KBM-7 (cell line): Measurements from ENCODE around the gene ZNF469.

Source experiments
- DNase-seq: peaks from one replicate; pipeline ENCODE4 v3.0.0-alpha.2; 2015
- in situ Hi-C: fragments of 300-500 bp; cut with MboI; formaldehyde crosslinking; loops from 2 replicates; pipeline ENCODE4 v1.14.3; 2020; ENCODE audit warnings: low sequenced_read_pairs, low pct_unique_long_range_greater_than_20kb, mixed read lengths

ZNF469 gene

DNA sequence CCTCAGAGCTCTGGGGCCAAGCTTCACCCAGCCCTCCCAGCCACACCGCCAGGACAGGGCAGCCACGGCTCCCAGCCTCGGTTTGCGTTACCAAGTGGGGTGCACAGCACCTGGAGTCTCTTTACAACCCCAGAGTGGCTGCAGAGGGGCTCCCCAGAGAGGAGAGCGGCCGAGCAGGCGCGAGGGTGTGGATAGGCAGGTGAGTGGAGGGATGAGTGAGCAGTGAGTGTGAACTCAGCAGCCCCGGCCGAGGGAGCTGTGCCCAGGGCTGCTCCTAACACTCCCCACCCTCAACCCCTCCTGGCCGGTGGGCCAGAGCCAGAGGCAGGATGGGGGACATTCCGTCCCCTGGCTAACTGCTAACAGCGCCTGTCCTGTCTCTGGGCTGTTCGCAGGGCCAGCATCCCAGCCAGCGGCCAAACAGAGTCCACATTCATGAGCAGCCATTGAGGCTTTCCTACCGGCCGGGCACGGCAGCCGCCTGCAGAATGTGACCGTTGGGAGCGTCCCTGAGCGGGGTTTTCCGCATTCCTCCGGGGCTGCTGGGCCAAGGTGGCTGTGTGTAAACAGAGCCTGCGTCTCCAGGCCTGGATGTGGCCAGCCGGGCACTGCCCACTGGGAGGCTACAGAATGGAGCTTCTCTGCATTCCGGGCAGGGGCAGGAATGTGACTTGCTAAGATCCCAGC is 5.3 kb downstream of the ZNF469 start:
- DNase-seq: no peak
- in situ Hi-C loops: no loop called here

DNA sequence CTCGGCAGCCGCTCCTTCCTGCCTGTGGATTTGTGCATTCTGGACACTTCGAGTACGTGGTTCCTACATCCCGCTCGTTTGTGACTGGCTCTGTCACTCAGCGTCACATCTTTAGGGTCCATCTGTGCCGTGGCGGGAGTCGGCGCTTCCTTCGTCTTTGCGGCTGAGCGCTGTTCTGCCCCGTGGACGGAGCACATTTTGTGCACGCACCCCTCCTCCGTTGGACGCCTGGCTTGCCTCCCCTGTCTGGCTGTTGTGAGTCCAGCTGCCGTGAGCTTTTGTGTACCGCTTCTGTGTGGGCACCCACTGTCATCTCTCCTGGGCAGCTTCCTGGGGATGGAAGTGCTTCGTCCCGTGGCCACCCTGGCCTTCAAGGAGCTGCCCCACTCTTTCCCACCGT is 6.4 kb downstream of the ZNF469 start:
- no peak for DNase-seq
- in situ Hi-C loops: no loop called here

DNA sequence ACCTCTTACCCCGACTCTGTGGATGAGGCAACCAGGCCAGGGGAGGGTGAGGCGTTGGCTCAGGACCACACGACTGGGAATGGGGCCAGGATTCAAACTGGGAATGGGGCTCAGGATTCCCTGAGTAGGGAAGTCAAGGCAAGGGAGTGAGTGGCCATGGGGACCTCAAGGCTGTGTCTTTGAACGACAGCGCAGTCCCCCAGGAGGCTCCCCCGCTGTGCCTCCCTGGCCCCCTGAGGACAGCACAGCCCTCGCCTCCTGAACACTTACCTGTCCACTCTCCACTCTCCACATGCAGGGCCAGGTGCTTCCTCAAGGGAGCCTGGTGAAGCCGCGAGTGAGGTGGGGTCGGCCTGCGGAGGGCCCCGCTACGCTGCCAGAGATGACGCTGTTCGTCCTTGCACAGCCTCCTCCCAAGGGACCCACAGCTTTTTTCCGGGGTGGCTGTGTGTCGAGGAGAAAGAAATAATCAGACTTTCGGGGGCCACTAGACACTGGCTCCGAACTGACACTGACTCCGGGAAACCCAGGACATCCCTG is 6.9 kb downstream of the ZNF469 start:
- DNase-seq: no peak
- in situ Hi-C loops: no loop called here

DNA sequence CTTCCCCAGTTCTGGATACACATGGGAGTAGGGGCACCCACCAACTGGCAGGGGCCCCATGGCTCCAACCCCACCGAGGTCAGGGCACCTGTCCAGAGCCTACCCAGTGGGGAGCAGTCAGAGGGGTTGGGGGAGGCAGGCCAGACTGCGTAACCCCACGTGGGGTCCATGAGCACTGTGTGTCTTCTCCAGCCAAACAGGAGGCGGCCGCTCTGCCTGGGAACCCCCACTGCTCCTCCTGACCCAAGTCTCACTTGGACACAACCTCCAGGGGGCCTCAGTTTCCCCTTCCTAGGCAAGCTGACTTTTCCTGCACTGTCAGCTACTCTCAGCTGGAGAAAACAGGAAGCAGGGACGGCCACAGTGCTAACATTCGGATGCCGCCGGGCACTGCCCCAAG is 7.5 kb downstream of the ZNF469 start:
- in situ Hi-C loops: no loop called here

DNA sequence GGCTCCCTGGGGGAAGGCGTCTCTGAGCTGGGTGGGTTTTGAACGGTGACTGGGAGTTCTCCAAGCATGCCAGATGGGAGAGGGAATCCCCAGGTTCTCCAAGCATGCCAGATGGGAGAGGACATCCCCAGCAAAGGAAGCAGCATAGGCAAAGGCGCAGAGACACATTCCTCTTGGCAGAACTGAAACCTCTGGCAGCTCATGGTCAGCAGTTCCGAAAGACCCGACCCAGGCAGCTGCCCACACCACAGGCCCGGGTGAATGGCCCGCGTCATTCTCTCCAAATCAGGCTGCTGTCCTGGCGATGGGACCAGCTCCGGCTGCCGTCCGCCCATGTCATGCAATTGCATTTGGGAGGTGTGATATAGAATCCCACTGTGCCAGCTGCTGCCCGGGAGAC is 8.0 kb downstream of the ZNF469 start:
- DNase-seq: no peak
- in situ Hi-C loops: no loop called here

More for the DNA sequence above, 7.5 kb downstream of the ZNF469 start:
- DNase-seq: no peak

DNA sequence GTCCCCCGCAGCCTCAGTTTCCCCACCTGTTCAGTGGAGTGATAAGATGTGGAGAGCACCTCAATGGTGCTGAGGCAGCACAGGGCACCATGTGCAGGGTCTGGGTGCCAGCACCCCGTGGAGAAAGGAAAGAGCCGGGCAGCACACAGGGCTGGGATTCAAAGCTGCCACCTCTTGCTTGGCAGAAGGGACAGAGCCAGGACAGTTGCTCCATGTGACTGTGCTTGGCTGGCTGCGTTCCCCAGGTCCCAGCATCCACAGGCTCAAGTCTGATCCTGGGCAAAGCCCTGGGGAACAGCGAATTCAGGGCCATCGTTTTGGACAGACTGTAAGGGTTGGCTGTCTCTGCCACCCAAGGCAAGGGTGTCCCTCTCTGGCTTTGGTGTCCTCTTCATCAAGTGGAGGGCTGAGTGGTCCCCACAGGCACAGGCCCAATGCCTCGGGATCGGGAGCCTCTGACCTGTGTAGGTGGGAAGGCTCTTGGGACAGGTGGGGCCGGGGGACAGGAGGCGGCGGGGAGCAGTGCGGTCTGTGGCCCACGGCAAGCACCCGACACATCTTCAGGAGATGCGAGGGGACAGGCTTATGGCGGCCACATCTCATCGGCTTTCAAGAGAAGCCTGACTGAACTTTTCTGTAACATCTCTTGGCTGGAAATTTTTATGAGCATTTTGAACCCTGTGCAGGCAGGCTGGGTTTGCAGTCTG is 8.5 kb downstream of the ZNF469 start:
- in situ Hi-C loops: no loop called here
- DNase-seq: no peak

DNA sequence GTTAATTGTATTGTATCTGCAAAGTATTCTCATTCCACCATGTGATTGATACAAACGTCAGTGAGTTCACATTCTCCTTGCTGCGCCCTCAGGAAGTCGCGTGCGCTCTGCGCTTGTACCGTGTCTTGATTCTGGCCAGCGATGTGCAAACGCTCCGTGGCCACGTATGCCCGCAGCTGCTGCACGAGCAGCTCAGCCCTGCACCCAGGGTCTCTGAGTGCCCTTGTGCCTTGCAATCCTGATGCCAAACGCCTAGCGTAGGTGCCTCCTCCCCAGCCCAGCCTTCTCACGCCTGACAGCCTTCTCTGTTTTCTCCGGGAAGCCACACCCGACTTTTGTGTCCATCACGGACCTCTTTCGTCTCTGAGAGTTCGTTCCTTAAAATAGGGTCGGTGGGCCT is 9.4 kb downstream of the ZNF469 start:
- in situ Hi-C loops: no loop called here
- no peak for DNase-seq

DNA sequence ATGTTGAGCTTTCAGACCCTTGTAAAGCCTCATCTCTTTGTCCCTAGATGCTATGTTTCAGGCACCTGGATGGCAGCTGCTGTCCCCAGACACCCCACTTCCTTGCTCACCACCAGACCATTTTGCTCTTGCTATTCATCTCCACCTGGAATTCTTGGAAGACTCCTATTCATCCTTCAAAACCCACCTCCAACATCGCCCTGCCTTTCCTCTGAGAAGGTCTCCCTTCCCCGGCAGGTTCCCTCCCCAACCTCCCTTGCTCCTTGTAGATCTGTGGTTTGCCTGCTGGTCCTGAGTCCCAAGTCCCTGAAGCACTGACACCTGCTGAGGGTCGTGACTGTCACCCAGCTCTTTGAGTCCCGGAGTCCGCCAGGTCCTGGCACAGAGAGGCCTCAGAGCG is 9.9 kb downstream of the ZNF469 start:
- in situ Hi-C loops: no loop called here
- no peak for DNase-seq

DNA sequence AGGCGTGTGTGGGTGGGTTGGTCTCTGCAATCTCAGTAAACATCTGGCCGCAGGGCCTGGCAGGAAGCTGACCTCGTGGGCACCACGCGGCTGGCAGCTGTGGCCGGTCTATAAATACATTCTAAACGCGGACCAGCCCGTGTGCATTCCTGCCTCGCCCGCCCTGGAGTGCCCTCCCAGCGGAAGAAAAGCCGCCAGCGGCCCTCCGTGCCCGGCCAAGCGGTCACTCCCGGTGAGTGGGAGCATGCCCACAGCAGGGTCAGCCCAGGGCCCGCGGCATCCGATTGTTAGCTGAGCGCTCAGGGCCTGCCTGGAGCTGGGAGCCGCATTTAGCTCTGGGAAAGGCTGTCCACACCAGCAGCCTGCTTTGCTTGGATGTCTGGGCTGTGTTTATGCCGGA is 10.3 kb downstream of the ZNF469 start:
- in situ Hi-C loops: no loop called here
- DNase-seq: no peak

DNA sequence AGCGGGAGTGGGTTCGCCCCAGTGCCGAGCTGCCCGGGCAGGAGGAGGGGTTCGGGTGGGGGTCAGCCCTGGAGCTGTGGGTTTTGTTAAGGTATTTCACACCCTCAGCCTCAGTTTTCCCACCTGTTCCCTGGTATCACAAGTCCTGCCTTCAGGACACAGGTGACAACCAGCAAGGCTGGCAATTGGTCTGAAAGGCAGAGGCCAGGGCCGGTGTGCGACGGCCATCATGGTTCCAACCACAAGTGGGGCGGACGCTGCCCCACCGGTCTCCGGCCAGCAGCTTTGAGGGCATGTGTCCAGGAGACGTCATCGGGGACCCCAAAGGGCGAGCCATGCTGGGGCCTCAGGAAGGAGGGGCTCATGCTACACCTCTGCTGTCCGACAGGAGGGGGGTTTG is 10.8 kb downstream of the ZNF469 start:
- in situ Hi-C loops: no loop called here
- DNase-seq: no peak

DNA sequence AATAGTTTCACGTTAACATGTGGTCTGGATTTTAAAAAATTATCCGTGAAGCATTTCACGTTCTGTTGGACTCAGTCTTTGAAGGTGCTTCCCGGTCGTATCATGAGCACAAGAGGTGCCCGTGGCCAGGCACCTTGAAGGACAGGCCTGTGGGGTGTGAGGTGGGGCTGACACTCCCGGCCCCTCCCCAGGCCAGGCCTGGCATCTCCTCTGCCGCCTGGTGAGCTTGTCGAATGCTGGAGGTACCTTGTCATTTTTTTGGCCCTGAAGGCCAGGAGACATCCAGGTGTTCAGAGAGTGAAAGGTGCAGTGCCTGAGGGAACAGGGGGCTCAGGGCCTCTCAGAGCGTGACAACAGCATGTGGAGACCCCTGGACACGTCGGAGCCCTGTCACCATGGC is 11.7 kb downstream of the ZNF469 start:
- no peak for DNase-seq
- in situ Hi-C loops: no loop called here

DNA sequence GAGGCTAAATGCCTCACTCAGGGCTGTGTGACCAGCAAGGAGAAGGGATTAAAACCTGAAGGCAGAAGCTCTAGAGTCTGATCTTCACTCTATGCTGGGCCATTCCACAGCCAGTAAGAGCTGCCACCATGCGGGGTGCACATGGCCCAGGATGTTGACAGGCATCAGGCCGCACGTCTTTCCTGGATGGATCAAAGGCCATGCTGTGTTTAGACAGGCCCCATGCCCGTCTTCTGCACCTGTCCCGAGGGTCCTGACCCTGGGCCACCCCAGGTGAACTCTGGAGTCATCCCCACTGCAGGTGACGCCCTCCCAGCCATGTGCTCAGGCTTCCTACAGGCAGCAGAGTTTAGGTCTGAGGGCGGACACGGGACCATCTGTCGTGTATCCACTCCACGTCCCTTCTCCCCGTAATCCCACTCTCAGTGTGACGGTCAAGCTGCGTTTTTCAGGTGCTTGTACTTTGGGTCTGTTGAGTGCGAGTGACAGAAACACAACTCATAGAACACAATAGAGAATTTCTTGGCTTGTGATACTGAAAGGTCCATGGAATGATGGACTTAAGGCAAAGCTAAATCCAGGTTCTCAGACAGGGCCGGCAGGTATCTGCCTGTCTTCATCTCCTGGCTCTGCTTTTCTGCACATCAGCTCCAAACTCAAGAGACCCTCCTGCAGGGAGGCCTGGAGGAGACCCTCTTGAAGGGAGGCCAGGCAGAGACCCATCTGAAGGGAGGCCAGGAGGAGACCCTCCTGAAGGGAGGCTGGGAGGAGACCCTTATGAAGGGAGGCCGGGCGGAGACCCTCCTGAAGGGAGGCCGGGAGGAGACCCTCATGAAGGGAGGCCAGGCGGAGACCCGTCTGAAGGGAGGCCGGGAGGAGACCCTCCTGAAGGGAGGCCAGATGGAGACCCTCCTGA is 13.2 kb downstream of the ZNF469 start:
- in situ Hi-C loops: no loop called here

DNA sequence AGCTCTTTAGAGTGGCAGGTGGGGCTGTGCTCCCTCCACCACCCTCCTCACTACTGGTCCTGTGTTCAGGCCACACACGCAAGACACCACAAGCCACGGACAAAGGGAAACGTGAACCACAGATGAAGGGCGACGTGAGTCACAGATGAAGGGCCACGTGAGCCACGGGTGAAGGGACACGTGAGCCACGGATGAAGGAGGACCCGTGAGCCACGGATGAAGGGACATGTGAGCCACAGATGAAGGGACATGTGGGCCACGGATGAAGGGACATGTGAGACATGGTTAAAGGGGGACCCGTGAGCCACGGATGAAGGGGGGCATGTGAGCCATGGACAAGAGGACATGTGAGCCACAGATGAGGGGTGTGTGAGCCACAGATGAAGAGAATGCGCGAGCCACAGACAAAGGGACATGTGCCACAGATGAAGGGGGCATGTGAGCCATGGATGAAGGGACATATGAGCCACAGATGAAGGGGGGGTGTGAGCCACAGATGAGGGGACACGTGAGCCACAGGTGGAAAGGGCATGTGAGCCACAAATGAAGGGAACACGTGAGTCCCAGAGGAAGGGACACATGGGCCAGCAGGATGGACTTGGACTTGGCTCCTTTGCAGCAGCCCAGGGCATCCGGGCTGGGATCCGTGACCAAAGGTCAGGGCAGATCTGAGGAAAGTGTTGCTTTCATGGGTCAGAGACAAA is 15.6 kb downstream of the ZNF469 start:
- no peak for DNase-seq
- in situ Hi-C loops: no loop called here

More for the DNA sequence above, 13.2 kb downstream of the ZNF469 start:
- DNase-seq: no peak

DNA sequence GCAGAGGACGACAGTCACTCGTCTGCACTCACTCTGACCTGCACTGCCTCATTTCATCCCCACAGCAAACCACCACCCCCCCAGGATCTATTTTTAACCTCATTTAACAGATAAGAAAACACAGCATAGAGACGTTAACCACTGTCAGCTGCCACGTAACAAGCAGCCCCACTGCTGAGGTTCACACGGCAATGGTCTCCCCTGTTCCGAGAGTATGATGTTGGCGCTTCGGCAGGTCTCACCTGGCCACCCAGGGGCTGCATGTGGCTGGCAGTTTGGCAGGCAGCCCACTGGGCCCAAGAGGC is 16.1 kb downstream of the ZNF469 start:
- no peak for DNase-seq
- in situ Hi-C loops: no loop called here

DNA sequence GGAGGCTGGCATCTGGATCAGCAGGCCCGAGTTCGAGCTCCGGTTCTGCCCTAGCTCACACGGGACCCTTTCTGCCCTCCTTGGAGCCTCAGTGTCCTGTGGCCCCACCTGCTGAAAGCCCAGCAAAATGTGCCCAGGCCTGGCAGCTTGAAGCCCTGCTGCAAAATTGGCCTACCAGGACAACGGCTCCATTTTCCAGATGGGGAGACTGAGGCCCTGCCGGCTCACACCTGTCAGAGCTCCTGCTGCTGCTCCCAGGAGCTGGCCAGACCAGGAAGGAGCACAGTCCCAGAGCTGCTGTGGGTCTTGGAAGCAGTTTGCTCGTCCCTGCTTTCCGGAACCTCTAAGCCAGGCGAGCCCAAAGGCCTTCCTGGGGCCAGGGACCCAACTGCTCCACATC is 17.4 kb downstream of the ZNF469 start:
- in situ Hi-C loops: no loop called here
- no peak for DNase-seq

DNA sequence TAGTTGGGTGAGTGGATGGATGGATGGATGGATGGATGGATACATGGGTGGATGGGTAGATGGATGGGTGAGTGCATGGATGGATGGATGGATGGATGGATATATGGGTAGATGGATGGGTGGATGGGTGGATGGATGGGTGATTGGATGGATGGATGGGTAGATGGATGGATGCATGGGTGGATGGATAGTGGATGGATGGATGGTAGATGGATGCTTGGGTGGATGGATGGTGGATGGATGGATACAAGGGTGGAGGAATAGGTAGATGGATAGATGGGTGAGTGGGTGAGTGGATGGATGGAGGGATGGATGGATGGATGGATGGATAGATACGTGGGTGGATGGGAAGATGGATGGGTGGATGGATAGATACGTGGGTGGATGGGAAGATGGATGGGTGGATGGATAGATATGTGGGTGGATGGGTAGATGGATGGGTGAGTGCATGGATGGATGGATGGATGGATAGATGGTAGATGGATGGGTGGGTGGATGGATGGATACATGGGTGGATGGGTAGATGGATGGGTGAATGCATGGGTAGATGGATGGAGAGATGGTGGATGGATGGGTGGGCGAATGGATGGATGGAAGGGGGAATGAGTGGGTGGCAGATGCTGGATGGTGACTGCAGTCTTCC is 19.0 kb downstream of the ZNF469 start:
- in situ Hi-C loops: no loop called here

DNA sequence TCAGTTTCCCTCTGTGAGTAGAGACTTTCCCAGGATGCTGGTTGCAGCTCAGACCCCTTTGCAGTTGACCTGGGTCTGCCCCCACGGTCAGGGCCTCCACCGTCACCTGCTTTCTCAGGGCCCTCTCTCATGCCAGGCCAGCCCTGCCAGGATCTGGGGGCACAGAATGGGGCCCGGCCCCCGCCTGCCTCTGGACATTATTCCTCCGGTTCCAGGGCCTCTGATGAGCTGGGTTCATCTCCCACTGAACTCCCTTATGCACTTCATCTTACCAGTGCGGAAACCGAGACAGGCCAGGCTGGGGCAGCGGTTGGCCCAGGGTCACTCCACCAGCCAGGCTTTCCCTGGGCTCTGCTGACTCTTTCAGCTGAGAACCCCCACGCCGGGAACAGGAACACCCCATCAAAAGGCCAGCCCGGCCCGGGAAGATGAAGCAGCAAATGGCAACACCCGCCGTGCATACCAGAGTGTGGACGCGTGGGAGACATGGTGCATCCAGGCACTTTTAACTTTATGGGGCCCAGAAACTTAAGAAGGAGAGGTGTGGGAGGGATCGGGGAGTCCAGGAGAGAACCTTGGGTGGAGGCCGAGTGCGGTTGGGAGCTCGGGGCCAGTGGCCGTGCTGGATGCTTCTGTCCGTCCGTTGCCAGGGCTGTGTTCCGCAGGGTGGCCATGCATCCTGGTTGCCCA is 19.9 kb downstream of the ZNF469 start:
- in situ Hi-C loops: no loop called here
- DNase-seq: no peak

More for the DNA sequence above, 19.0 kb downstream of the ZNF469 start:
- no peak for DNase-seq

DNA sequence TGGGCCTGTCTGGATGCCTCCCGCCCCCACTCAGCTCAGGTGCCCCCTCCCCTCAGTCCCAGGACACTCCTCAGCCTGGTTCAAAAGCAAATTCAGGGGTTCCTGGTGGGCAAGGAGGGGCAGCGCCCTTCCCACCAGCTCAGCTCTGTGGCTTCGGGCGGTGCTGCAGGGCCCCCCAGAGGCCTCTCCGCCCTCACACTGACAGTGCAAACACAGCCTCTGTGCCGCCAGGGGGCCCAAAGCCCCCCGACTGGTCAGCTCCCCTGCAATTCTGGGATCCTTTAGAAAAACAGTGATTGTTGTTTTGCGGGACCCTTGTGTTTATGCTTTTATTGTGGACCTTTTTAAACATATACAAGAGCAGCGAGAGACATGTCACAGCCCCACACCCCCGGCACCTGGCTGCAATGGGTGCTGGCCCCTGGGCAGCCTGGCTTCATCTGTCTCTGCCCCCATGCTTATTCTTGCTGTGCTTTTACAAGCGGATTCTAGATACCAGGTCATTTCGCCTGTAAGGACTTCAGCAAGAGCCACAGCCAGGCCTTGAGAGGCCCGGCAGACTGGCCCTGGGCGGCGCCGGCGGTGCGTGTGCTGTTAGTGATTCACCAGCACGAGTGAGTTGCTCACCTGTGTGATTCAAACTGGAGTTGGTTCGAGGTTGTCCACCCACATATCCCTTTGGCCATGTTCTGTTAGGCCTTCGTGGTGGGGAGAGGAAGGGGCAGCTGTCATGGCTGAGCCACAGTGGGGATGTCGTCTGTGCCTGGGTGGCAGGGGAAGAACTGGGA is 21.2 kb downstream of the ZNF469 start:
- in situ Hi-C loops: no loop called here
- no peak for DNase-seq
